Esophagus muscularis mucosa (tissue), 3 donors: ENCODE data around the gene CDK2.

Experiments used
- CTCF ChIP-seq, 3 experiments: fragments of 200-600 bp in 2 of 3; fragments of 450-650 bp in 1 of 3; sonication (generic) in 2 of 3; IDR thresholded peaks; one replicate each; pipeline ENCODE4 v1.5.1; 2017 to 2019; ENCODE audit warnings: antibody characterized with exemption in 3 of 3, mild to moderate bottlenecking in 2 of 3, moderate library complexity in 1 of 3
- POLR2A ChIP-seq: fragments of 450-650 bp; IDR thresholded peaks from one replicate; pipeline ENCODE4 v1.6.1; 2017; ENCODE audit warnings: antibody characterized with exemption, moderate library complexity, mild to moderate bottlenecking, low read depth
- POLR2AphosphoS5 ChIP-seq, 2 donors: sonication (generic); formaldehyde crosslinking; IDR thresholded peaks; one replicate each; pipeline ENCODE4 v1.6.1; 2017; ENCODE audit warnings: antibody characterized with exemption in 2 of 2

GRCh38 chr12:55972456-55972855, 5.8 kb downstream of the CDK2 start:
- no peak for TF ChIP-seq CTCF (IDR thresholded peaks at IDR 0.05)
- no peak for TF ChIP-seq POLR2AphosphoS5 (IDR thresholded peaks at IDR 0.05)
- no peak for TF ChIP-seq POLR2A
